ENCODE results near the gene NEURL1B. TPM values are rescaled to one million over a fixed set of nuclear protein-coding genes. Genes with fewer than 3 reads are reported as not detected.

NEURL1B gene
- total RNA-seq, 1 experiment from 2014 or later = 2.8 TPM

GRCh38 chr5:172731680-172732074 is 90.6 kb downstream of the NEURL1B start:
- TF ChIP-seq CTCF (IDR thresholded peaks at IDR 0.05; ENCODE audit: unreplicated experiment) = no peak
- Mint-ChIP-seq H3K36me3 (ENCODE audit: insufficient read depth, unreplicated experiment) (peaks cover 18% of the 10 kb centered on the region), H3K27ac (ENCODE audit: unreplicated experiment) (peak overlapping the region; percentile 74), H3K4me1 (ENCODE audit: low read depth, unreplicated experiment) (peaks cover 38% of the 10 kb centered on the region), H3K4me3 (ENCODE audit: low read depth, unreplicated experiment) (peak overlapping the region; percentile 6), H3K9me3 (ENCODE audit: low read depth, unreplicated experiment) (no peaks in the 10 kb centered on the region), H3K27me3 (ENCODE audit: unreplicated experiment) (no peaks in the 10 kb centered on the region)
- CTCF ChIA-PET = interaction anchor here (1.0 to 1.4 kb wide), 4 partner anchors 15 to 201 kb away, joined by 3 to 10 read pairs (median 4); partner anchors contain the start of gene DUSP1
- no peak for DNase-seq
- intact Hi-C loops (cut with micrococcal nuclease; ENCODE audit: unreplicated experiment) = loop anchor here (2.0 to 5.0 kb wide), 2 partner anchors 33 to 171 kb away; no protein-coding TSS in a partner anchor
- BruUV-seq (replicated peaks) = no TSS peak

GRCh38 chr5:172732201-172732865 is 91.3 kb downstream of the NEURL1B start:
- CTCF ChIA-PET = interaction anchor here (1.0 to 2.2 kb wide), 8 partner anchors 8 to 200 kb away, joined by 3 to 10 read pairs (median 6); partner anchors contain the start of gene DUSP1
- intact Hi-C loops (cut with micrococcal nuclease; ENCODE audit: unreplicated experiment) = loop anchor here (5.0 kb wide), 1 partner anchor 170 kb away; no protein-coding TSS in a partner anchor
- Mint-ChIP-seq H3K27ac (ENCODE audit: unreplicated experiment) (peak overlapping the region; percentile 78), H3K4me1 (ENCODE audit: low read depth, unreplicated experiment) (peaks cover 38% of the 10 kb centered on the region), H3K9me3 (ENCODE audit: low read depth, unreplicated experiment) (no peaks in the 10 kb centered on the region), H3K27me3 (ENCODE audit: unreplicated experiment) (no peaks in the 10 kb centered on the region), H3K36me3 (ENCODE audit: insufficient read depth, unreplicated experiment) (peaks cover 18% of the 10 kb centered on the region), H3K4me3 (ENCODE audit: low read depth, unreplicated experiment) (no peak overlapping the region)
- no peak for TF ChIP-seq CTCF (IDR thresholded peaks at IDR 0.05; ENCODE audit: unreplicated experiment)
- no peak for DNase-seq
- no TSS peak for BruUV-seq (replicated peaks)

GRCh38 chr5:172733131-172733973 is 92.3 kb downstream of the NEURL1B start:
- no peak for TF ChIP-seq CTCF (IDR thresholded peaks at IDR 0.05; ENCODE audit: unreplicated experiment)
- H3K9me3 Mint-ChIP-seq (ENCODE audit: low read depth, unreplicated experiment) = no peaks in the 10 kb centered on the region
- H3K4me3 Mint-ChIP-seq (ENCODE audit: low read depth, unreplicated experiment) = peak overlapping the region; percentile 1
- peak; percentile 64 for DNase-seq
- TSS peak; percentile 92 for BruUV-seq (replicated peaks)
- intact Hi-C loops (cut with micrococcal nuclease; ENCODE audit: unreplicated experiment) = loop anchor here (5.0 kb wide), 1 partner anchor 169 kb away; no protein-coding TSS in a partner anchor
- H3K36me3 Mint-ChIP-seq (ENCODE audit: insufficient read depth, unreplicated experiment) = peaks cover 18% of the 10 kb centered on the region
- H3K27me3 Mint-ChIP-seq (ENCODE audit: unreplicated experiment) = no peaks in the 10 kb centered on the region
- H3K4me1 Mint-ChIP-seq (ENCODE audit: low read depth, unreplicated experiment) = peaks cover 38% of the 10 kb centered on the region
- CTCF ChIA-PET = interaction anchor here (0.7 to 2.2 kb wide), 11 partner anchors 9 to 226 kb away, joined by 3 to 6 read pairs (median 4); partner anchors contain the start of genes DUSP1 and RPL26L1
- H3K27ac Mint-ChIP-seq (ENCODE audit: unreplicated experiment) = peak overlapping the region; percentile 78

- H3K36me3 Mint-ChIP-seq (ENCODE audit: insufficient read depth, unreplicated experiment) = peaks cover 18% of the 10 kb centered on the region
- intact Hi-C loops (cut with micrococcal nuclease; ENCODE audit: unreplicated experiment) = loop anchor here (5.0 kb wide), 1 partner anchor 168 kb away; no protein-coding TSS in a partner anchor
- no peaks in the 10 kb centered on the region for H3K27me3 Mint-ChIP-seq (ENCODE audit: unreplicated experiment)
- H3K9me3 Mint-ChIP-seq (ENCODE audit: low read depth, unreplicated experiment) = no peaks in the 10 kb centered on the region
- CTCF ChIA-PET = interaction anchor here (1.1 to 2.2 kb wide), 8 partner anchors 10 to 199 kb away, joined by 4 to 6 read pairs (median 4); partner anchors contain the start of gene DUSP1
- H3K4me3 Mint-ChIP-seq (ENCODE audit: low read depth, unreplicated experiment) = peak overlapping the region; percentile 1
- DNase-seq = no peak
- no peak for TF ChIP-seq CTCF (IDR thresholded peaks at IDR 0.05; ENCODE audit: unreplicated experiment)
- H3K27ac Mint-ChIP-seq (ENCODE audit: unreplicated experiment) = peak overlapping the region; percentile 78
- no TSS peak for BruUV-seq (replicated peaks)
- H3K4me1 Mint-ChIP-seq (ENCODE audit: low read depth, unreplicated experiment) = peaks cover 38% of the 10 kb centered on the region
These were observed 92.9 kb downstream of the NEURL1B start for GRCh38 chr5:172733974-172734346.

Data from Calu3 (cell line).